GM12878 (cell line): ENCODE measurements around the gene TSPAN7. TPM values are rescaled to one million over a fixed set of nuclear protein-coding genes. Genes with fewer than 3 reads are reported as not detected.

Experiments
- ATAC-seq: fragments of 200-7000 bp; cut with Tn5 transposase; 3 replicates; pipeline ENCODE4 v1.9.1; 2020; ENCODE audit warnings: mild to moderate bottlenecking, moderate library complexity
- BruUV-seq: library from RNA; stranded (reverse); fragments of 400-500 nt; replicated peaks from 2 replicates; lab custom pipeline; 2021; lab: Mats Ljungman, UMichigan
- CTCF ChIA-PET: fragments of 300-600 bp; sonication (Branson Sonifier 250); formaldehyde crosslinking; extraction: SDS; loops from one replicate; lab custom pipeline; 2021; ENCODE audit warnings: inconsistent platforms; lab: Yijun Ruan, JAX
- POLR2A ChIA-PET: fragments of 350-600 bp; formaldehyde crosslinking; extraction: SDS; loops from one replicate; lab custom pipeline; 2021; ENCODE audit warnings: inconsistent platforms; lab: Charles Lee
- RAD21 ChIA-PET: fragments of 300-600 bp; sonication (Branson Sonifier 250); formaldehyde crosslinking; loops from one replicate; lab custom pipeline; 2023; ENCODE audit warnings: antibody characterized with exemption; ENCODE audit not compliant: unreplicated experiment; lab: Charles Lee
- SMC1A ChIA-PET: fragments of 300-600 bp; sonication (Branson Sonifier 250); formaldehyde crosslinking; loops from one replicate; lab custom pipeline; 2023; ENCODE audit not compliant: unreplicated experiment, uncharacterized antibody; lab: Charles Lee
- DNase-seq: peaks from one replicate; pipeline ENCODE4 v3.0.0-alpha.2; 2011; ENCODE audit warnings: low read depth, low spot score
- FAIRE-seq: peaks from 3 replicates; lab custom pipeline; 2011; peaks lifted over from hg19 to GRCh38; lab: Jason Lieb, UNC
- H2AFZ ChIP-seq: 2 replicates; pipeline ENCODE4 v1.6.0; 2011; ENCODE audit warnings: low read depth, low read length, control low read depth; ENCODE audit not compliant: control insufficient read depth
- H3K27ac ChIP-seq: 2 replicates; pipeline ENCODE4 v1.5.1; 2011; ENCODE audit warnings: control low read depth; ENCODE audit not compliant: control insufficient read depth, insufficient read depth
- H3K27me3 ChIP-seq, 2 experiments: replicated peaks in 1 of 2; 2 replicates each; pipeline versions ENCODE4 v1.6.0 to v1.6.1; 2011; ENCODE audit warnings: low read length in 1 of 2; ENCODE audit not compliant: control insufficient read depth in 2 of 2, insufficient read depth in 2 of 2
- H3K36me3 ChIP-seq, 2 experiments: 2 replicates each; pipeline ENCODE4 v1.5.1; 2011; ENCODE audit warnings: low read length in 1 of 2; ENCODE audit not compliant: control insufficient read depth in 2 of 2, insufficient read depth in 2 of 2
- H3K4me1 ChIP-seq: 2 replicates; pipeline ENCODE4 v1.6.1; 2011; ENCODE audit warnings: mild to moderate bottlenecking, low read length, moderate library complexity, mixed read lengths; ENCODE audit not compliant: control insufficient read depth, insufficient read depth
- H3K4me2 ChIP-seq: 2 replicates; pipeline ENCODE4 v1.6.0; 2011; ENCODE audit warnings: control low read depth; ENCODE audit not compliant: control insufficient read depth, insufficient read depth
- H3K4me3 ChIP-seq: fragments of 200-600 bp; sonication (generic); 2 replicates; pipeline ENCODE4 v1.5.1; 2016
- H3K79me2 ChIP-seq: 2 replicates; pipeline ENCODE4 v1.6.0; 2011; ENCODE audit warnings: low read length; ENCODE audit not compliant: control insufficient read depth, insufficient read depth
- H3K9ac ChIP-seq: 2 replicates; pipeline ENCODE4 v1.8.0; 2011; ENCODE audit warnings: low read length, control low read depth, mixed read lengths; ENCODE audit not compliant: control insufficient read depth, insufficient read depth
- H3K9me3 ChIP-seq: replicated peaks from 3 replicates; pipeline ENCODE4 v1.5.1; 2011; ENCODE audit warnings: mild to moderate bottlenecking, low read length; ENCODE audit not compliant: control insufficient read depth, insufficient read depth
- H4K20me1 ChIP-seq: 2 replicates; pipeline ENCODE4 v1.6.0; 2011; ENCODE audit not compliant: control insufficient read depth, insufficient read depth
- BACH1 ChIP-seq: fragments of 450-650 bp; IDR thresholded peaks from 2 replicates; pipeline ENCODE4 v1.6.1; 2017; ENCODE audit warnings: mild to moderate bottlenecking, borderline replicate concordance
- EP300 ChIP-seq, 2 experiments: fragments of 150-350 bp in 1 of 2; IDR thresholded peaks; 2 replicates each; pipeline ENCODE4 v1.6.1; 2011 to 2012; ENCODE audit warnings: low read depth in 2 of 2, low read length in 2 of 2, borderline replicate concordance in 1 of 2, improper control_type of control experiment in 1 of 2, inconsistent platforms in 1 of 2; ENCODE audit not compliant: control insufficient read depth in 1 of 2
- MTA3 ChIP-seq: IDR thresholded peaks from 2 replicates; pipeline ENCODE4 v1.6.1; 2012; ENCODE audit warnings: low read length, inconsistent platforms, borderline replicate concordance
- NBN ChIP-seq: fragments of 450-650 bp; IDR thresholded peaks from 2 replicates; pipeline ENCODE4 v1.6.1; 2016
- RELB ChIP-seq: fragments of 450-650 bp; IDR thresholded peaks from 2 replicates; pipeline ENCODE4 v1.6.1; 2017; ENCODE audit warnings: low read depth, mild to moderate bottlenecking, moderate library complexity
- SUPT20H ChIP-seq: IDR thresholded peaks from 2 replicates; pipeline ENCODE4 v1.6.1; 2011; ENCODE audit warnings: low read depth, mild to moderate bottlenecking, low read length, moderate library complexity, borderline replicate concordance; ENCODE audit not compliant: control insufficient read depth
- USF1 ChIP-seq: IDR thresholded peaks from 2 replicates; pipeline ENCODE4 v1.6.1; 2011; ENCODE audit warnings: borderline replicate concordance, low read depth, mild to moderate bottlenecking, moderate library complexity, mixed read lengths, low read length; ENCODE audit not compliant: insufficient read depth; ENCODE audit errors: extremely low read length
- YY1 ChIP-seq: IDR thresholded peaks from 2 replicates; pipeline ENCODE4 v1.6.1; 2011; ENCODE audit warnings: low read depth, mild to moderate bottlenecking, low read length
- ZBTB33 ChIP-seq: fragments of 450-650 bp; IDR thresholded peaks from 2 replicates; pipeline ENCODE4 v1.6.1; 2017; ENCODE audit warnings: mild to moderate bottlenecking
- ZBTB4 ChIP-seq: fragments of 450-650 bp; formaldehyde crosslinking; IDR thresholded peaks from 2 replicates; pipeline ENCODE4 v1.4.0; 2022; ENCODE audit warnings: mild to moderate bottlenecking, moderate library complexity
- ZNF687 ChIP-seq: fragments of 450-650 bp; IDR thresholded peaks from 2 replicates; pipeline ENCODE4 v1.6.1; 2017; ENCODE audit warnings: mild to moderate bottlenecking, moderate library complexity
- ZSCAN29 ChIP-seq: fragments of 450-650 bp; IDR thresholded peaks from 2 replicates; pipeline ENCODE4 v1.6.1; 2017; ENCODE audit warnings: mild to moderate bottlenecking, moderate library complexity
- WGBS: methylation state at CpG from one replicate; pipeline ENCODE4 v1.1.6; 2016; ENCODE audit warnings: low lambda C conversion rate; ENCODE audit not compliant: insufficient replicate concordance, insufficient coverage; ENCODE audit errors: missing lambda C conversion rate; 5-methylcytosine and 5-hydroxymethylcytosine counted together
- in situ Hi-C: fragments of 300-500 bp; cut with MboI; formaldehyde crosslinking; loops from 9 replicates; pipeline ENCODE4 v1.14.3; 2018; ENCODE audit warnings: mixed read lengths
- intact Hi-C: fragments of 100-400 bp; cut with micrococcal nuclease; formaldehyde crosslinking; loops from one replicate; pipeline ENCODE4 v1.14.2; 2022; ENCODE audit not compliant: unreplicated experiment
- polyA plus RNA-seq, 11 experiments: library from polyadenylated mRNA; depleted of rRNA in 4 of 11; unstranded in 6 of 11; stranded (reverse) in 5 of 11; fragments of >200 nt; fragmentation: Nextera tagmentation in 4 of 11; fragmentation: Illumina TruSeq in 1 of 11; extraction: Ambion mirVana in 4 of 11; extraction: Trizol in 1 of 11; gene quantifications; 1 replicate in 1 of 11; 2 replicates in 10 of 11; pipeline versions ENCODE4 v1.2.1 to v1.2.3, GENCODE V29; 2011 to 2016; ENCODE audit warnings: inconsistent platforms in 2 of 11, missing spikeins in 2 of 11, low read depth in 1 of 11
- total RNA-seq, 4 experiments: library from RNA; depleted of rRNA in 3 of 4; stranded (reverse); fragments of >200 nt in 3 of 4; fragmentation: Illumina TruSeq in 1 of 4; extraction: Trizol in 1 of 4; gene quantifications; 2 replicates each; pipeline versions ENCODE4 v1.2.1 to v1.2.3, GENCODE V29; 2013 to 2021

The TSPAN7 gene
- total and polyA plus RNA-seq, 10 of the 15 experiments (the other 5 are each of a cell fraction or from before 2014, with no cell fraction given) = 0.04 to 0.77 (median 0.14) TPM; not detected in 4

- ChIA-PET POLR2A (no interaction called here), SMC1A (no interaction called here), RAD21 (no interaction called here), CTCF (no interaction called here)
- WGBS = 44% methylated on average over 3 of the region's 3 CpGs
- H3K36me3 ChIP-seq = no peaks in the 10 kb centered on the region
- no peaks in the 10 kb centered on the region for H3K79me2 ChIP-seq
- no peak overlapping the region for H2AFZ ChIP-seq
- DNase-seq = no peak
- H3K27me3 ChIP-seq = no peaks in the 10 kb centered on the region; a peak in 2 of 4 replicates
- H3K9ac ChIP-seq = no peak overlapping the region
- H4K20me1 ChIP-seq = no peaks in the 10 kb centered on the region
- intact Hi-C loops (no loop called here), in situ Hi-C loops (no loop called here)
- no peaks in the 10 kb centered on the region for H3K4me1 ChIP-seq
- no TSS peak for BruUV-seq
- FAIRE-seq = no peak
- no peaks in the 10 kb centered on the region for H3K9me3 ChIP-seq
- no peak overlapping the region for H3K4me2 ChIP-seq
- no peak overlapping the region for H3K27ac ChIP-seq
- H3K4me3 ChIP-seq = no peak overlapping the region
- ATAC-seq = no peak
- no peak for TF ChIP-seq RELB
- TF ChIP-seq YY1 = no peak
- TF ChIP-seq BACH1 = no peak
- TF ChIP-seq ZBTB33 = no peak
- TF ChIP-seq ZSCAN29 = no peak
- TF ChIP-seq ZNF687 = no peak
- TF ChIP-seq ZBTB4 = no peak
- no peak for TF ChIP-seq EP300 (IDR thresholded peaks at IDR 0.05; ENCODE audit: borderline replicate concordance in 1 of 2, control insufficient read depth in 1 of 2, low read depth in 2 of 2, low read length in 2 of 2)
- no peak for TF ChIP-seq USF1
- TF ChIP-seq NBN = no peak
- TF ChIP-seq MTA3 = no peak
- TF ChIP-seq SUPT20H = no peak
Measured at GRCh38 chrX:38672646-38673045, 111.3 kb downstream of the TSPAN7 start.
